ENCODE results near the gene PTH2R.

- TF ChIP-seq CTCF (IDR thresholded peaks at IDR 0.05; ENCODE audit: insufficient read depth, low read length, poor library complexity, severe bottlenecking), result no peak
- TF ChIP-seq EZH2phosphoT487 (conservative IDR thresholded peaks at IDR 0.05; ENCODE audit: low read length), result no peak
Observed at GRCh38 chr2:208361077-208361441, 45.5 kb upstream of the PTH2R start.
